GM18505 (cell line): Measurements from ENCODE around the gene GDPGP1.

ENCODE experiments used
- ATAC-seq: cut with Tn5 transposase; IDR thresholded peaks from one replicate; pipeline ENCODE4 v1.9.1; 2021; ENCODE audit not compliant: unreplicated experiment
- POLR2A ChIP-seq: IDR thresholded peaks from 4 replicates; pipeline ENCODE4 v1.6.1; 2011; ENCODE audit warnings: borderline replicate concordance; ENCODE audit not compliant: insufficient read depth, insufficient read length; ENCODE audit errors: extremely low read depth

The GDPGP1 gene

DNA sequence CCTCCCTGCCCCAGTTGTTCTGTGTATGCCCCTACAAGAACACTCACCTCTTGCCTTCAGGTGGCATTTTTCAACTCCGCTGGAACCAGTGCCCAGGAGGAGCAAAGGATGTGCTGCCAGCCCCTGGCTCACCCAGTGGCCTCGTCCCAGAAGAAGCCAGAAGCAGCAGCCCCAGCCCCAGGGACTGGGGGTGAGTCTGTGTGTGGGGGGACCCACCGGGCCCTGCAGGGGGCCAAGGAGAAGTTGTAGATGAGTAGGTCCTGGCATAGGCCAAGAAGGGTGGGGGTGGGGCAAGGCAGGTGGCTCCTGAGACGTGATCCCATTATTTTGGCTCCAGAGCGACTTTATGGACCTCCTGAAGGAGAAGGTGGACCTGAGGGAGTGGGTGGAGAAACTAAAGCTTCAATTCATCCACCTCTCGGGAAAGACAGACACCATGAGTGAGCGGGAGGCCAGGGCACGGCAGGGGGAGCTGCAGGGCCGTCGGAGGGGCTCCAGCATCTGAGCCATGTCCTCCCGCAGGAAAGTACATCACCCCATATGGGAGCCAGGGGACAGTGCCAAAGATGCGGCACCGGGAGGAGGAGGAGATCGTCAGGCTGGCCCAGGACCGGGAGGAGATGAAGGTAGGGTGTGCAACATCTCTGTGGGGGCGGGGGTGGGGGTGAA is 60.7 kb downstream of the GDPGP1 start:
- no peak for ATAC-seq
- no peak for TF ChIP-seq POLR2A

- ATAC-seq: no peak
- no peak for TF ChIP-seq POLR2A
Measured at GRCh38 chr15:90295270-90295648, 61.2 kb downstream of the GDPGP1 start.
